Measurements from ENCODE around the gene ZGPAT.

DNA sequence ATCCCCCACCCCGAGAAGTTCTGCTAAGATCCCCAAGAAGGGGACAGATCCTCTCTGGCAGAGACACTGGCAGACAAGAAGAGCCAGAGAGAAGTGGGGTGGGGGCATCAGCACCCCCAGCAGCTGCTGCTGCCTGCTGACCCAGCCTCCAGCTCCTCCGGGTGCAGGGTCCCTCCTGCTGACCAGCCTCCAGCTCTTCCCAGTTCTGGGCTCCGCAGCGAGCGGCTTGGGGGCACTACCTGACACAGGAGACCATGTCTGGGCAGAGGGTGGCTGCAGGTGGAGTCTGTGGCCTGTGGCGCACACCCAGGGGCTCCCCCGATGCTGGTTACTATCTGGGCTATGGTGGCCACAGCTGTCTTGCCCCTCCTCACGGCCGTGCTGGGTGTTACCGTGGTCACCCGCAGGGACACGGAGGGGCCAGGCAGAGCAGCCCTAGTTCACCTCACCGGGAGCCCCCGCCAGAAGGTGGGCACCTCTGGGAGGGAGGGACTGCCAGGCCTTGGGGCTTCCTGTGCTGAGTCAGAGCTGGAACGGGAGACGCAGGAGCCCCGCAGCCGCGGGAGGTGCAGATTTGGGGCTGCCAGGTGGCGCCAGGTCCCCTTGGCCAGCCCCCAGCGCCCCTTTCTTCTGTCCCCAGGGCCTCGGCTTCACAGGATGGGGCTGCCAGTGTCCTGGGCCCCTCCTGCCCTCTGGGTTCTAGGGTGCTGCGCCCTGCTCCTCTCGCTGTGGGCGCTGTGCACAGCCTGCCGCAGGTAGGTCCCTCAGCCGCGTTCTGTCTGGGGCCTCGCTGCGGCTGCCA, 29.3 kb downstream of the ZGPAT start:
- TF ChIP-seq, protein P1, sequence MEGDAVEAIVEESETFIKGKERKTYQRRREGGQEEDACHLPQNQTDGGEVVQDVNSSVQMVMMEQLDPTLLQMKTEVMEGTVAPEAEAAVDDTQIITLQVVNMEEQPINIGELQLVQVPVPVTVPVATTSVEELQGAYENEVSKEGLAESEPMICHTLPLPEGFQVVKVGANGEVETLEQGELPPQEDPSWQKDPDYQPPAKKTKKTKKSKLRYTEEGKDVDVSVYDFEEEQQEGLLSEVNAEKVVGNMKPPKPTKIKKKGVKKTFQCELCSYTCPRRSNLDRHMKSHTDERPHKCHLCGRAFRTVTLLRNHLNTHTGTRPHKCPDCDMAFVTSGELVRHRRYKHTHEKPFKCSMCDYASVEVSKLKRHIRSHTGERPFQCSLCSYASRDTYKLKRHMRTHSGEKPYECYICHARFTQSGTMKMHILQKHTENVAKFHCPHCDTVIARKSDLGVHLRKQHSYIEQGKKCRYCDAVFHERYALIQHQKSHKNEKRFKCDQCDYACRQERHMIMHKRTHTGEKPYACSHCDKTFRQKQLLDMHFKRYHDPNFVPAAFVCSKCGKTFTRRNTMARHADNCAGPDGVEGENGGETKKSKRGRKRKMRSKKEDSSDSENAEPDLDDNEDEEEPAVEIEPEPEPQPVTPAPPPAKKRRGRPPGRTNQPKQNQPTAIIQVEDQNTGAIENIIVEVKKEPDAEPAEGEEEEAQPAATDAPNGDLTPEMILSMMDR (IDR thresholded peaks at IDR 0.05; ENCODE audit: low read depth, low read length), result no peak
- no peak for TF ChIP-seq POLR2A (IDR thresholded peaks at IDR 0.05; ENCODE audit: extremely low read depth, insufficient read length)
- TF ChIP-seq, protein P2, sequence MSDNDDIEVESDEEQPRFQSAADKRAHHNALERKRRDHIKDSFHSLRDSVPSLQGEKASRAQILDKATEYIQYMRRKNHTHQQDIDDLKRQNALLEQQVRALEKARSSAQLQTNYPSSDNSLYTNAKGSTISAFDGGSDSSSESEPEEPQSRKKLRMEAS (IDR thresholded peaks at IDR 0.05; ENCODE audit: low read depth, low read length), result no peak
